Effector CD8-positive, alpha-beta T cell (primary cell): ENCODE results near the gene SNCAIP.
"Not testable (repeated sequence)": the region's sequence is repeated elsewhere in the genome, so short reads cannot be mapped to it uniquely, and the experiment has no call there.

ENCODE experiments used
- DNase-seq: peaks from one replicate; lab custom pipeline; 2025; lab: John Stamatoyannopoulos, UW

Gene SNCAIP

DNA sequence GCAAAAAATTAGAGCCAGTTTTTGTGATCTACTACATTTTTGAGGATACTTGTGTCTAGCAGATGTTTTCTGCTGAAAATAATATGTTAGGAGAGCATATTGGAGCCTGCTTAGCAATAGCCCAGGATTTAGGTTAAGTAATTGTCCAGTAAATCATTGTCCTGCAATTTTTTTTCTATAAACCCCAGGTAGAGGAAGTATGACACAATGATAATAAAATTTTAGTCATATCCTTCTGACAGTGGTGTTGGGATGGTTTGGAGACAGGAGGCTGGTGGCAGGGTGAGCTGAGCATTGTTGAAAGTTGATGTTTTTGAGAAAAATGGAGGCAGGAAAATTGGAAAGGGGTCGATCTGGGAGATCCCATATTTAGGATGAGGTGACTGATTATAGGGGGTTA is 3.5 kb downstream of the SNCAIP start:
- no peak for DNase-seq

DNA sequence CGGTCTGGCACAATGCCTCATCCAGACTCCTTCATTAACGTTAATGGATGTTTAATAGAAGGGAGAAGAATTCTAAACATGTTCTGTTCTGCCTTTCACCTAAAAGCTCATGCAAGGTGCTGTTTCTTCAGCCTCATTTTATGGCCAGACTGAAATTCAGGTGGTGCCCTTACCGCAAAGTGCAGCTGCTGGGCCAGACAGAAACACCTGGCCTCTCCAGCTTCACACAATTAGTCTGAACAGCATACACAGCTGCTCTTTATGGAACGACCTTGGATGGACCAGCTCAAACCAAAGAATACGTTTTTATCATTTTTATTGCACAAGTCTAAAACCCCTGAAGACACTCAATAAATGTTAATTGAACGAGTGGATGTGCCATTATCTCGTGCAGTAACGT is 4.6 kb downstream of the SNCAIP start:
- DNase-seq, result no peak

DNA sequence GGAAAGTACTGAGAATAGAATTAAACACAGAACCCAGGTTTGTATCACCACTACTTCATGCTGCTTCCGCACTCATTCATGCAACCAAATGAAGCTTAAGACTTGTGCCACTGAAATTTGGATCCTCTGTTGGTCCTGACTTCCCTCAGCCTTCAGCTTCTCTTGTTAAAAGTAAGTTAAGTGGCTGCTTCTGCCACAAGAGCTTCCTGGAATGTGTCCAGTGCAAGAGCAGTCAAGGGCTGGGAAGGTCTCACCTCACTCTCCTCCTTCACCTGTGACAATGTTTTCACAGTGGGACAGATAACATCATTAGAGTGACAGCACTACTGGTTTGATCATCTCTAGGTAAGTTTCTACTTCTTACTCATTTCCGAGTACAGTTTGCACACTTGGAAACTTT is 7.9 kb downstream of the SNCAIP start:
- no peak for DNase-seq

DNA sequence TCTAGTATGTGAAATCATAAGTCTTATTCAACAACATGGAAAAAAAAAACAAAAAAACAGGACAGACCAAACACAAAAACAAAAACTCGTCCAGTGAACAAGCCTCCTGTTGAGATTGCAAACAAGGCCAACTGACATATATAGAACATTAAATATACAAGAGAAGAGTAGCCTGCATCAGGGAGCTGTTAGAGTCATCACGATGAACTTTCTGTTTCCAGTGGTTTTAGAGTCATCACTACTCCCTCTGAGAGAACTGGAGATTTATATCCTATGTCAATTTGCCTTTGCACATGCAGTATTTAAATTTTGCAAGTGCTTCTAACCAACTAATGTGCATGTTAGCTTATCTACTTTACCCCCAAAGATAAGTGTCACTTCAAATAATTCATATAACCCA is 9.9 kb downstream of the SNCAIP start:
- no peak for DNase-seq

DNA sequence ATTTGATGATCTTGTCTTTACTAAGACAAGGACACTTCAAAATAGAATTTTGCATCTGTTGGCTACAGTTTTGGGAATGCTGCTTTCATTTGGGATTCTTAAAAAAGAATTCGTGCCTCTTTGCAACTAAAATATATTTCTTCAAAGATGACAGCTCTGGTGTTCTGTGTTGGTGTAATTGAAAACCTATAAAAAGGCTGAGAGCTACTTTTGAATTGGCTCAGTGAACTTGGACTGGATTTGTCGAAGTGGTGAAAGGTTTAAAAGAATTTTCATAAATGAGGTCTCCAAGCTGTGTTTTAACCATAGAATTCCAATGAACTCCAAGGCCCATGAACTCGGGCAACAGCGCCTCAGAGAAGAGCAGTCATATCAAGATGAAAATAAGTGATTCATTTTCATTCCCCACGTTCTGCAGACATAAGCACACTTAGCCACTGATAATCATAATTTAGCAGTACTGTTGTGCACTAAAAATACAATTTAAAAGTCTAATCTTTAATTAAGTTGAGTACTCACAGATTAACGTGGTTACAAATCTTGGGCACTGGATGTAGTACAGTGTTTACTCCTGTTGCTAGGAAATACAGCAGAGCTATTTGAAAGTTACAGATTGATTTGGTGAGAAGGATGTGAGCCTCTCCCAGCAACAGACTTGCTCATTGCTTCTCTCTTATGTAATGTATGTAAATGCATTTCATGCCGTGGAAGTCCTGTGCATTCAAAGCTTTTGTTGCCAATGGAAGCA is 10.9 kb downstream of the SNCAIP start:
- DNase-seq, result no peak

DNA sequence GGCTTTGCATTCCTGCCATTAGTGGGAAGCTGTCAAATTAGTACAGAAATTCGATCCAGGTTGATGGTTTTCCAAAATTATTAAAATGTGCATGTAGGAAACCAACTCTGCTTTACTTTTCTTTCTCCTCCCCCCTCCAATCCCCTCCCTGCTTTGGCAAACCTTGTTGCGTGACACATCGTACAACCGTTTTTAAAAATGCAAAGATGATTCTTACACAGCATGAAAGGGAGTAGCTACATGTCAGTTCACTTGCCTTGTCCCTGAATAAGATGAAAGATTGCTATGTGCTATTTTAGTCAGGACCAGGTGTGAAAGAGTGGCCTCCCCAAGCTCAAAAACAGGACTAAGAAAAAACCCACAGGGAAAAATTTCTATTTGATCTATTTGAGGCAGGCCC is 11.7 kb downstream of the SNCAIP start:
- DNase-seq, result no peak

DNA sequence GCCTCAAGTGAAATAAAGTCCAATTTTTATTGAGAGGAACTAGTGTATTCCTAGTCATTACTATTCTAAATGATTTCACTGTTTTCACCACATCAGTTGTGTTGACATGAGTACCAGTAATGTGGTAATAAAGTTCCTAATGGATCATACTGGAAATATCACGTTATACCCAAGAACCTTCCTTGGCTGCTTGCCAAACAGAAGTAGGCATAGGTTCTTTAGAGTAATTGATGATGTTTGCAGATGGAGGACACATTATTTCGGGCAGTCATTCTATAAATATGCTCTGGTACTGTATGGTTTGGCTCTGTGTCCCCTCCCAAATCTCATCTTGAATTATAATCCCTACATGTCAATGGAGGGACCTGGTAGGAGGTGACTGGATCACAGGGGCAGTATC is 15.1 kb downstream of the SNCAIP start:
- no peak for DNase-seq

DNA sequence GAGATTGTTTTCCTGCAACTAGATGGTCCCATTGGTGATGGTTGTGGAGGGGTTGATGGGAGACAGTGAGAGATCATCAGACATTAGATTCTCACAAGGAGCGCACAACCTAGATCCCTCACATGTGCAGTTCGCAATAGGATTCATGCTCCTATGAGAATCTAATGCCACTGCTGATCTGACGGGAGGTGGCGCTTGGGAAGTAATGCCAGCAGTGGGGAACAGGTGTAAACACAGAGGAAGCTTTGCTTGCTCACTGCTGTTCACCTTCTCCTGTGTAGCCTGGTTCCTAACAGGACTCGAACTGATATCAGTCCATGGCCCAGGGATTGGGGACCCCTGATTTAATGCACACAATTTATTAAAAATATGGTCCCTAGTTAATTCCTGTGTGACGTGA is 18.8 kb downstream of the SNCAIP start:
- no peak for DNase-seq

DNA sequence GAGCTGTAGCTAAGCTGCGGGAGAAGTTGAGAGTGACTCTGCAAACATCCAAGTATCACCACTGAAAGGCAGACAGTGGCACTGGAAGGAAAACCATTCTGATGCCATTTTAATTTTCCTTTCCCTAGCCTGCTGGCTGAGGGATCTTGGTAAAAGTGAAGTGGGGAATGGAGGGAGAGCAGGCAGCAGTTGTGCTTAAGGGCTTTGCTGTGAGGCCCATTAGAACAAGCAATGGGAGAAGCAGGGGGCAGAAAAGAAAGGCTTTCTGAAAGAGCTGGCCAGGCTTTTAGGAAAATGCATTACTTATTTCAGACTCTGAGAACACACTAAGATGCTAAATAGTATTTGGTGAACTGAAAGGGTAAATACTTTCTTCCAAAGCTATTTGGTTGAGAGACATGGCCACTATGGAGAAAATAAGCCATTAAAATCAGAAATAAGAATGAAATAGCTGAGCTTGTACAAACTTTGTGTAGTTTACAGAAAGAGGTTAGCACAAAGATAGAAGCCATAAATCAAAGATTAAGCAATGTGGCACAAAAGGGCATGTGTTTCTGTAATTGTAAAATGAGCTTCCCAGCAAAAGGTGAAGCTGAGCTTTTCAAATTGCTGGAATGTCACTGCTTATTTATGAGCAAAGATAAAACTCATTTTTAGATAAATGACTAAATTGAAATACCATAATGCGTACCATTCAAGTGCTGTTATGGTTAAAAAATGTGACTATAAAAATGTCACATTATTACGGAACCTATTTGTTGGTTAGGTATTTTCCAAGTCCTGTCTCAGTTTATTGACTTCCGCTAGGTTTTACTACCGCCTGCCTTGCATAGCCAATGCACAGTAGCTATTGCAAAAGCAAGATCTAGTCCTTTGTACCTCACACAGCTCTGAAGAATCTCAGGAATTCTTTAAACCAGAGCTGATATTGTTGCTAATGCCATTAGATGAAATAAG is 20.8 kb downstream of the SNCAIP start:
- DNase-seq, result no peak

DNA sequence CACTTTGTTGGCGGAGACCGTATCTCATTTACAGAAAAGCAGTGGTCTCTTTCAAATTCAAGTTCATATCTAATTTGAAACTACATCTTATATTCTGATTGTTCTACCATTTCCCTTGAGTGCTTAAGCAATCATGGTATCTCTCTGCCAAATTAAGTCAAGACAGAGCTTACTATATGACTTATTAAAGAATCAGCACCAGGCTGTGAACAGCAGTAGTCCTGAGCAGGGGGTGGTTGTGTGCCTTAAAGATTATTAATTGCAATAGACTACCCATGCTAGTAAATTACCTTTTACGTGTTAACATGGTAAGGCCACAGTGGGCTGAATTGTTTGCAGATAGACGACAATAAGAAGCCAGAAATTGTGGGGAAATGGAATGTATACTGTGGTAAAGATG is 21.5 kb downstream of the SNCAIP start:
- DNase-seq, result no peak

DNA sequence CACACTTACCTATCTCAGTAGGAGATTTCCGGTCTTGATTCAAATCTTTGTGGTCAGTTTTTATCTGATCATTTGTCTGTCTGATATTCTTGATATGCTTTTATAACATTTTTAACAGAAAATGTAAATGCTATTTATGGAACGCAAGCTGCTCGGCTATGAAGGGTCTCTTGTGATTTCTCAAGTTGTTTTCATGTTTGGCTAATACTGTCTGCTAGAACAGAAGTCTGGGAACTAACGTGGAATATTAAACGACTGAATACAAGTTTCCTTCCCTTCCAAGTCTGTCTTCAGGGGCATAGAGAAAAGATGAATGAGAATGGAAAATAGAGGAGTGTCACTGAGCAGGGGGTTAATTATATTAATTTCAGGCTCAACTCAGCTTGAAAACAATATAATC is 27.6 kb downstream of the SNCAIP start:
- DNase-seq, result no peak

DNA sequence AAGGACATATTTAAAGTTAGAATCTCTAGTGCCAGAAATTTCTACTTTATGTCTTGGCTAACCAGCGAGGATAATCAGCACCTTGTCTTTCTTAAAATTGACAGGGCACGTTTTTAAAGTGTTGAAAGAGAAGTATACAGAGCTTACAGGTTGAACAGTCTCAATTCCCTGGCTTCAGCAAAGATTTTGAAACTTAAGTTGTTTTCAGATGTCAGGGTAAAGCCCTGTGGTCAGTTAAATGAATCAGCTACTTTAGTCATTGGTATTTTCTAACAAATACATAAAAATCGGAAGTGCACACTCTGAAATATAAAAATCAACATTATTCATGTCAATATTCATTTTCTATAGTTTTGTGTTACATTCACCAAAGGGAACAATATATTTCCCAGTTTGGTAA is 29.1 kb downstream of the SNCAIP start:
- DNase-seq, result no peak

DNA sequence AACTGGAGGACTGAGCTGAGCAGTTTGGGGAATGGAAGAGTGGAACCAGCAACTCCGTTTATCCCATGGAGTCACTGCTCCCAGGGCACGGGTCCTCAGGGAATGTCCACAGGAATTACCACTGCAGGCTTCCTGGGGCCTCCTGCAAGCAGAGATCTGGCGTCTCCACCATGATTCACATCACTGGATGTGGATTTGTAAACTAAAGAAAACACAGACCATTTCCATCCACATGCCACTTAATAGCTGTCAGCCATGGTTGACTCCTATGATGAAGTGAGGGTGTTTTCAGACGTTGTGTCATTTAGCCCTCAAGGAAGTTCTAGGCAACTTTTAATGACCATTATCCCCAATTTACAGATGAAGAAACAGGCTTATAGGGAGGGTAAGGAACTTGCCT is 30.2 kb downstream of the SNCAIP start:
- no peak for DNase-seq

DNA sequence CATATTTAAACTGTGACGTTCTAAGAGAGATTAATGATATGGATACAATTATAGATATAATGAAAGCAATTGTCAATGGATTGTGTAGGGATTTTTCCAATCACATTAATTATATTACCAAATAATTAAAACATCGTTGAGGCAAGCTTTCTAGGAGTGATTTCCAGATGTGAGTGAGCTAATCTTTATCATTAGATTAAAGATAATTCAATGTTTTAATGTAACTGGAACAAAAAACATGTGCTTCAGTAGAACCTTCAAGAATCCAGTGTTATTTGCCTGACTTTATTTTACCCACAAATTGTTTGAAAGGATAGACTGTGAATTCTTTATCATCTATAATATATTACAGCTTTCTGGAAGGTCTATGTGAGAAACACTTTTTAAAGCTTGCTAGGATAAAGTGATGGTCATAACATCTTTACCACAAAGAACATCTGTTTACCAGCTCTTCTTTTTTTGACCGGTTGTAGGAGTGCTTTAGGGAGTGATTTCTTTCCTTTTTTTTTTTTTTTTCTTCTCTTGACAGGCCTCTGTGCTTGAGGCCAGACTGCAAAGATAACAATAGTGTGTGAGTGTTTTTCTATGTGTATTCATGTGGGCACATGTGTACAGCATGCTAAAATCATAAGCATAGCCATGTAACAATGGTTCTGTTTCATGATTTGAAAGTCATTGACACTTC is 35.0 kb downstream of the SNCAIP start:
- DNase-seq, result no peak

DNA sequence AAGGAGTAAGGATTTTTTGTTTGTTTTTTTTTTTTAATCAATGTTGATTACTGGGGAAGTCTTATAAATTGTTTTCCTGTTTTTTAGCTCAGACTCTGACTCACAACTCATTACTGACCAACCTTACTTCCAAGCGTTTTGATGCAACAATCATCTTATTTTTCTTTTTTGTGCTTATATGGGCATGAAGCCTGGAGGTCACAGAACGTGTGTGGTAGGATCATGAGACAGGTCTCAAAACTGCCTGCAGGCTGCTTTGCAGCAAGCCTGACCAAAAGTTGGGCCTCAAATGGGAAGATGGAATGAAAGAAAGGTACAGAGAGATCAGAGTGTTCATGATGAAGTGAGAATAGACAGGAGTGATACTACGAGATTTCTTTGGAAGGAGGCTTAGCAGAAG is 38.5 kb downstream of the SNCAIP start:
- DNase-seq, result no peak

DNA sequence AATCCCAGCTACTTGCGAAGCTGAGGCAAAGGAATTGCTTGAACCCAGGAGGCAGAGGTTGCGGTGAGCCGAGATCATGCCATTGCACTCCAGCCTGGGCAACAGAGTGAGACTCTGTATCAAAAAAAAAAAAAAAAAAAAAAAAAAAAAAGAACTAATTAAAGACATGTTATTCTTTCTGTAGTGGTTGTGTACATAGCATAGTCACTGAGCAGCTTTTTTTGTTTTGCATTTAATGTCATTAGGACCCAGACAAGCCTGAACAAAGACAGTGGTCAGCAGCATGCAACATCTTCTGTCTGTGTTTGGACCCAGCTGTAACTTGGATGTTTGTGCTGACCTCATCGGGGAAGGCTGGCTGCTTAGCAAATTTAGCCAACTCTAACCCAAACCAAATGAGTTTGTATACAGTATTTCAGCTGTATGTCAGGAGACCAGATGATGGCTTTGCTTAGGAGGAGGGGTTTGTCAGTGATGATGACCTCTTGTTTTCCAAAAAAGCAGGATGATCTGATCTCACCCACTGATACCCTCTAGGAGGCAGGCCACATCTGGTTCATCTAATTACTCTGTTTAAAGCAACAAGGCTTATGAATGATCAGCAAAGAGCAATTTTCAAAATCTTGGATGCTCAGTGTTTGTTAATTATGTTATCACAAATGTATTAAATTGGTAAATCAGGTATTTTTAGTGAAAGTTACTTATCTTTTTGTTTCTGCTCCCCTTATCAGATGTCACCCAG is 39.5 kb downstream of the SNCAIP start:
- DNase-seq, result no peak

DNA sequence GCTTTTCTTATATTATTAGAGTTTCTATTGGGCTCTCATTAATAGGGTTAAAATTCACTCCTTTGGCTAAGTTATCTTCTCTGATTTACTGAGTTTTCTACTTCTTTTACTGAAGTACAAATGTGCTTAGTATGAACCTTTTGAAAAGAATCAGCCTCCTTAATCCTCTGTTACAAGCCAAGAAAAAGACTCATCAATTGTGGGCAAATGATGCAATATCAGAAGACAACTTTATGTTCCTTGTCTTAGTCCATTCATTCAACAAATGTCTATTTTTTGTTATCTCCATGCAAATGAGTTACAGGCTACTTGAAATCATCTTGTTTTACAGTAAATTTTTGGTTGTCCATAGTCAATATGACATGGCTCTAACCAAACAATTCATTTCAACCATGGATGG is 40.3 kb downstream of the SNCAIP start:
- DNase-seq, result no peak

DNA sequence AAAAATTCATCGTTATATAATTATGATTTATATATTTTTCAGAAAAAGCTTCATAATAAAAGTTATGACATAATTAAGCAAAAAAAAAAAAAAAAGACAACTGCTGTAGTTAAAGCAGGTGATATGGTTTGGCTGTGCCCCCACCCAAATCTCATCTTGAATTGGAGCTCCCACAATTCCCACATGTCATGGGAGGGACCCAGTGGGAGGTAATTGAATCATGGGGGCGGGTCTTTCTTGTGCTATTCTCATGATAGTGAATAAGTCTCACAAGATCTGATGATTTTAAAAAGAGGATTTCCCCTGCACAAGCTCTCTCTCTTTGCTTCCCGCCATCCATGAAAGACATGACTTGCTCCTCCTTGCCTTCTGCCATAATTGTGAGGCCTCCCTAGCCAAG is 41.3 kb downstream of the SNCAIP start:
- DNase-seq, result not testable (repeated sequence)

DNA sequence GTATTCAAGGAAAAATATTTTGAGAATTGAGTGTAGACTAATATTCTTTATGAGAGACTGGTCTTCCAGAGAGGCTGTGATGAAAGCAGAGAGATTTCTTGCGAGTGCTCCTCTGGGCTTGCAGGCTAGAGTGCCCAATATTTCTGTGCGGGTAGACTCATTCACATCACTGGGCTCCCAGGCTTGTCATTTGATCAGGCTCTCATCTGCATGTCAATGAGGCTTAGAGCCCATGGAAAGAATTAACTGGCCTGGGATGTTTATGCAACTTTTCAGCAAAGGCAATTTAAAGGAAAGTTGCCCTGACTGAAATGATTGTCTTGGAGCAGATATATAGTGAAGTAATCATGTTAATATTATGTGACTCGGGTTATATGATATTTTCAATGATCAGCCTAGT is 42.3 kb downstream of the SNCAIP start:
- DNase-seq, result no peak

DNA sequence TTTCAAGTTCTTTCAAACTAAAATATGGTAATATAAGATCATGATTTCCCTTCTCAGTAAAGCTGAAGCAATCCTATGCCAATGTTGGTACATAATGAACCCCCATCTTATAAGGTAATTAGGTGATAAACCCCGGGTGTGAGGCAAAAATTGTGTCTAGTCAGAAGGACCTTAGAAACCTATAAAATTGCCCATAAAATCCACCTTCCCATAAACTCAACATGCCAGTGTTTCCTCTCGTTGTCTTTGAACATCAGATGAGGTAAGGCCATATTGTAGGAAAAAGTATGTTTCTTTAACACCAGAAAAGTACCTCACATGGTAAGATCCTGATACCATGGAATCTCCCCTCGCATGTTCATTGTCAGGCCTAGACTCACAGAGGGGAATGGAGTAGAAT is 43.3 kb downstream of the SNCAIP start:
- no peak for DNase-seq

DNA sequence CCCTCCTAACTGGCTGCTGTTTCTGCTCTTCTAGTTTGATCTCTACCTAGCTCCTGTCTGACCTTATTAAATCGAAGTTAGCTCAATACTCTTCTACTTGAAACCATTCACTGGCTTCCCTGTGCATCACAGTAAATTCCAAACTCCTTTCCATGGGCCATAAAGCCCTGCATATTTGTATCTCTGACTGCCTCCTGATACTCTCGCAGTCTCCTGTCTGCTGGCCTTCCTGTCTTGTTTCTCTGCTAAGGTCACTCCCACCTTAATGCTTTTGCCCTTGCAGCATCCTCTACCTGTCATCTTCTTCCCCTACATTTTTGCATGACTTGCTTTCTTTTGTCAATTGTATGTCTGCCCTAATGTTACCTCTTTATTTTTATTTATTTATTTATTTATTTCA is 44.8 kb downstream of the SNCAIP start:
- DNase-seq, result no peak

DNA sequence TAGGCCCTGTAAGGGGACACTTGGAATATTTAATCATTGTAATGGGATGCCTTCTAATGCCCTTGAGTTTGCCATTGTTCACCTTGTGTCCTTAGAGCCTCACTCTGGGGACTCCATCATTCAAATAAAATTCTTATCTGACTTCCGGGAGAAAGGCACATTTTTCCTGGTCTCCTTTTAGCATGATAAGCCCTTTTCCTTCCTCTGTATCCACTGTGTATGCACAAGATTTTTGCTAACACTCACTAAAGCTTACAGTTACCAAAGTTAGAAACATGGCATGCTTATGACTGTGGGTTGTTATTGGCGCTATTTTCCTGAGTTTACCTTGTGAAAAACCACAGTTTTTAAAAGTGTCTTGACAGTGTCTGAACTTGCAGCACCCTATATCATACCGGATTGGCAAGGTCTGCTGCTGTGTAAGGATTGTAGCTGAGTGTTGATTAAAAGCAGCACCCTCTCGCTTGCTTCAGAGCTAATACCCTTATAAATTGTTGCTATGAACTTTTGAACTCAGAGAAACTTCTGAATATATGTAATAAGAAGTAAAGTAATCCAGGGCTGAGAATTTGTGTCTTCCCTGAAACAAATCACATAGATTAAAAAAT is 46.4 kb downstream of the SNCAIP start:
- DNase-seq, result no peak
